ENCODE results near the gene FRMD4B. TPM values are rescaled to one million over a fixed set of nuclear protein-coding genes. Genes with fewer than 3 reads are reported as not detected.
A peak's percentile ranks its signal among the peaks of the same experiment; 100 is the strongest.

FRMD4B gene
- total RNA-seq, 2 donors from 2014 or later: 30.6 to 37.8 TPM

- H3K27ac ChIP-seq: peak overlapping the region; percentile 14 to 44
- H3K27me3 ChIP-seq: no peaks in the 10 kb centered on the region
- no peak overlapping the region for H3K4me3 ChIP-seq
- DNase-seq (ENCODE audit: low spot score): no peak
- peaks cover 0 to 9% of the 10 kb centered on the region in 2 donors for H3K4me1 ChIP-seq
- no peaks in the 10 kb centered on the region for H3K36me3 ChIP-seq
- peaks cover 0 to 5% of the 10 kb centered on the region in 2 donors for H3K9me3 ChIP-seq
- TF ChIP-seq, protein P1, sequence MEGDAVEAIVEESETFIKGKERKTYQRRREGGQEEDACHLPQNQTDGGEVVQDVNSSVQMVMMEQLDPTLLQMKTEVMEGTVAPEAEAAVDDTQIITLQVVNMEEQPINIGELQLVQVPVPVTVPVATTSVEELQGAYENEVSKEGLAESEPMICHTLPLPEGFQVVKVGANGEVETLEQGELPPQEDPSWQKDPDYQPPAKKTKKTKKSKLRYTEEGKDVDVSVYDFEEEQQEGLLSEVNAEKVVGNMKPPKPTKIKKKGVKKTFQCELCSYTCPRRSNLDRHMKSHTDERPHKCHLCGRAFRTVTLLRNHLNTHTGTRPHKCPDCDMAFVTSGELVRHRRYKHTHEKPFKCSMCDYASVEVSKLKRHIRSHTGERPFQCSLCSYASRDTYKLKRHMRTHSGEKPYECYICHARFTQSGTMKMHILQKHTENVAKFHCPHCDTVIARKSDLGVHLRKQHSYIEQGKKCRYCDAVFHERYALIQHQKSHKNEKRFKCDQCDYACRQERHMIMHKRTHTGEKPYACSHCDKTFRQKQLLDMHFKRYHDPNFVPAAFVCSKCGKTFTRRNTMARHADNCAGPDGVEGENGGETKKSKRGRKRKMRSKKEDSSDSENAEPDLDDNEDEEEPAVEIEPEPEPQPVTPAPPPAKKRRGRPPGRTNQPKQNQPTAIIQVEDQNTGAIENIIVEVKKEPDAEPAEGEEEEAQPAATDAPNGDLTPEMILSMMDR (IDR thresholded peaks at IDR 0.05): no peak
Observed at GRCh38 chr3:69359916-69360315, 26.0 kb downstream of the FRMD4B start.

DNA sequence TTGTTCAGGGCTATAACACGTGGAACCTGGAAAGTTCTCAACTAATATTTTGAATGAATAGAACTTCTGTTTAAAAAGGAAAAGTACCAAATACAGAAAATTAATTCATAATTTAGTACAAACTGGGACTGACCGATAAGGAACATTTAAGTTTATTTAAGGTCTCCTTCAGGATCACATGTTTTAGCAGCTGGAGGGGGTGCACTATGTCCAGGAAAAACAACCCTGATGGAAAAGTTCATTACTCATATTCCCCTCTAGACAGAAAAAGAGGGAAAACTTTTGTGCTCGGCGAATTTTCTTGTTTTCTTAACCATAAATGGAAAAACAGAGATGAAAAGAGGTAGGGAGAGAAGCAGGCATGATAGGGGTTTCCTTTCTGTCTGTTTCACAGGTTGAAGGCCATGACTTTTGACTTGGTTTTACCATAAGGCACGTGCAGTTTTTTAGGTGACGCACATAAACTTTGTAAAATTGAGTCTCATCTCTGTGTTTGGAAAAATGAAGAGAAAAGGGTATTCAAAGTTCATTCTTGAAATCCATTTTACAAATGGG lies 26.5 kb downstream of the FRMD4B start:
- Histone ChIP-seq H3K27me3 (no peaks in the 10 kb centered on the region), H3K9me3 (peaks cover 0 to 5% of the 10 kb centered on the region in 2 donors), H3K4me1 (peaks cover 0 to 7% of the 10 kb centered on the region in 2 donors), H3K27ac (peak overlapping the region; percentile 14 to 44), H3K4me3 (no peak overlapping the region), H3K36me3 (no peaks in the 10 kb centered on the region)
- TF ChIP-seq, protein P1 (IDR thresholded peaks at IDR 0.05): no peak
- DNase-seq (ENCODE audit: low spot score): no peak

DNA sequence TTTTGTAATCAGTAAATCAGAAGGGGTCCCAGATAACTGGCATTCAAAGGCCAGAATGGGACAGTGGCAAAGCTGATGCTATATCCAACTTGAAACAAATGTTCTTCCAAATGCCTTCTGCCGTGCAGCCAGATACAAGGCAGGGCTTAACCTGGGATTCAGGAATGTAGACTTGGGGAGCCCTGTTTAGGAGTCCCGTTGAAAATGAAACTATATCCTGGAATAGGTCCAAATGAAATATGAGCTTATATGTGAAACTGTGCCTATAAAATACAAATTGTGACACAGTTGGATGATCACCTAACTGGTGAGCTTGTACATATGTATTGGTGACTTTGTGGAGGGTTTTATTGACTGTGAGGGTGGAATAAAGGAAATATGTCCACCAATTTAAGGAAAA lies 28.7 kb downstream of the FRMD4B start:
- no peak for DNase-seq (ENCODE audit: low spot score)
- Histone ChIP-seq H3K27ac (no peak overlapping the region), H3K4me1 (peaks cover 0 to 10% of the 10 kb centered on the region in 2 donors), H3K9me3 (peaks cover 0 to 5% of the 10 kb centered on the region in 2 donors), H3K27me3 (no peaks in the 10 kb centered on the region), H3K36me3 (no peaks in the 10 kb centered on the region), H3K4me3 (no peak overlapping the region)
- TF ChIP-seq, protein P1 (IDR thresholded peaks at IDR 0.05): no peak

DNA sequence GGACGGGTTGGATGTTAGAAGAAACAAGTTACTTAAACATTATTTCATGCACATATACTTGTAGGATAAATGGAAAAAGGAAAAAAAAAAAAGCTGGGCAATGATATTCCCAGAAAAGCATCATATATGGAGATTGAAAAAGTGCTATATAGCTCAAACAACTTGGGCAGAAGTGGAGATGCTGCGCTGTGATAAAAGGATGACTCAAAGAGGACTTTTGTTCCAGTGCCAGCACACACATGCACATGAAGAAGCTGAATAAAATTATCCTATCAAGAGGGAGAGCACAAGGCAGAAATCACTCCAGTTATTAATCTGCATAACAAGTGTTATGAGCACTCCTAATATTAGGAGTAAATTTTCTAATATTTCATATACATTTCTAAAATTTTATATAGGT lies 30.9 kb downstream of the FRMD4B start:
- TF ChIP-seq, protein P1 (IDR thresholded peaks at IDR 0.05): no peak
- H3K4me3 ChIP-seq: no peak overlapping the region
- H3K9me3 ChIP-seq: peaks cover 0 to 5% of the 10 kb centered on the region in 2 donors
- no peak for DNase-seq (ENCODE audit: low spot score)
- H3K27me3 ChIP-seq: no peaks in the 10 kb centered on the region
- no peak overlapping the region for H3K27ac ChIP-seq
- H3K36me3 ChIP-seq: no peaks in the 10 kb centered on the region
- H3K4me1 ChIP-seq: peaks cover 0 to 10% of the 10 kb centered on the region in 2 donors

- DNase-seq (ENCODE audit: low spot score): no peak
- TF ChIP-seq, protein P1 (IDR thresholded peaks at IDR 0.05): no peak
- Histone ChIP-seq H3K36me3 (no peaks in the 10 kb centered on the region), H3K27me3 (no peaks in the 10 kb centered on the region), H3K27ac (peak overlapping the region; percentile 6 to 46), H3K4me3 (peak overlapping the region; percentile 13 to 34), H3K4me1 (peaks cover 0 to 10% of the 10 kb centered on the region in 2 donors), H3K9me3 (peaks cover 0 to under 1% of the 10 kb centered on the region in 2 donors)
Observed at GRCh38 chr3:69353503-69353902, 32.4 kb downstream of the FRMD4B start.

DNA sequence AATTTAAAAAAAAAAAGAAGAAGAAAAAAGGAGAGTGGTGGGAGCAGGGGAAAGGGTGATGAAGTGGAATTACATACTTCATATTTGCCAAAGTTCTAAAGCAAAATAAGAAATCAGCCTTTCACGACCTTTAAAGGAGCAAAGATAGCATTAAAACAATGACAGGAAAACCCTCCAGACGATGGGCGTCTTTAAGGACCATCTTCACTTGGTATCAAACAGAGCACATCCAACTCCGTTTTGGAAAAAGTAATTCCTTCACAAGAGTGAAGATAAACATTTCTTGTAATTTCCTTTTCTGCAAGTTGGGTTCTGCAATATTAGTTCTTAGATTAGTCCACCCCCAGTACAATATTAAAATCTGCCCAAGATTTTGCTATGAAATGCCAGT lies 32.8 kb downstream of the FRMD4B start:
- Histone ChIP-seq H3K36me3 (no peaks in the 10 kb centered on the region), H3K9me3 (no peaks in the 10 kb centered on the region), H3K4me3 (peak overlapping the region; percentile 13 to 34), H3K27ac (peak overlapping the region; percentile 6 to 46), H3K27me3 (no peaks in the 10 kb centered on the region), H3K4me1 (peaks cover 0 to 10% of the 10 kb centered on the region in 2 donors)
- TF ChIP-seq, protein P1 (IDR thresholded peaks at IDR 0.05): no peak
- DNase-seq (ENCODE audit: low spot score): no peak
